Mesodermal cell (in vitro differentiated cells): ENCODE results near the gene MAP6.

Experiments
- H3K27ac ChIP-seq: 2 replicates; pipeline ENCODE4 v1.7.0; 2013; ENCODE audit warnings: mild to moderate bottlenecking, low read depth, low read length, moderate library complexity; ENCODE audit not compliant: severe bottlenecking
- H3K36me3 ChIP-seq: 2 replicates; pipeline ENCODE4 v1.7.1; 2013; ENCODE audit warnings: mild to moderate bottlenecking, low read length, moderate library complexity; ENCODE audit not compliant: control insufficient read depth, insufficient read depth
- H3K4me1 ChIP-seq: one replicate; pipeline ENCODE4 v1.7.1; 2013; ENCODE audit warnings: mild to moderate bottlenecking, low read length; ENCODE audit not compliant: insufficient read depth, control insufficient read depth, poor library complexity, severe bottlenecking
- H3K4me3 ChIP-seq: 2 replicates; pipeline ENCODE4 v1.7.0; 2013; ENCODE audit warnings: low read length, control low read depth, mild to moderate bottlenecking; ENCODE audit not compliant: insufficient read depth, poor library complexity, severe bottlenecking; ENCODE audit errors: extremely low read depth
- H3K9me3 ChIP-seq: 2 replicates; pipeline ENCODE4 v1.7.1; 2013; ENCODE audit warnings: mild to moderate bottlenecking, low read length, moderate library complexity; ENCODE audit not compliant: control insufficient read depth
- WGBS, 2 experiments: methylation state at CpG; one replicate each; pipeline ENCODE4 v1.1.5; 2013; ENCODE audit warnings: missing lambda C conversion rate in 2 of 2; ENCODE audit not compliant: insufficient coverage in 2 of 2; 5-methylcytosine and 5-hydroxymethylcytosine counted together

Gene MAP6

DNA sequence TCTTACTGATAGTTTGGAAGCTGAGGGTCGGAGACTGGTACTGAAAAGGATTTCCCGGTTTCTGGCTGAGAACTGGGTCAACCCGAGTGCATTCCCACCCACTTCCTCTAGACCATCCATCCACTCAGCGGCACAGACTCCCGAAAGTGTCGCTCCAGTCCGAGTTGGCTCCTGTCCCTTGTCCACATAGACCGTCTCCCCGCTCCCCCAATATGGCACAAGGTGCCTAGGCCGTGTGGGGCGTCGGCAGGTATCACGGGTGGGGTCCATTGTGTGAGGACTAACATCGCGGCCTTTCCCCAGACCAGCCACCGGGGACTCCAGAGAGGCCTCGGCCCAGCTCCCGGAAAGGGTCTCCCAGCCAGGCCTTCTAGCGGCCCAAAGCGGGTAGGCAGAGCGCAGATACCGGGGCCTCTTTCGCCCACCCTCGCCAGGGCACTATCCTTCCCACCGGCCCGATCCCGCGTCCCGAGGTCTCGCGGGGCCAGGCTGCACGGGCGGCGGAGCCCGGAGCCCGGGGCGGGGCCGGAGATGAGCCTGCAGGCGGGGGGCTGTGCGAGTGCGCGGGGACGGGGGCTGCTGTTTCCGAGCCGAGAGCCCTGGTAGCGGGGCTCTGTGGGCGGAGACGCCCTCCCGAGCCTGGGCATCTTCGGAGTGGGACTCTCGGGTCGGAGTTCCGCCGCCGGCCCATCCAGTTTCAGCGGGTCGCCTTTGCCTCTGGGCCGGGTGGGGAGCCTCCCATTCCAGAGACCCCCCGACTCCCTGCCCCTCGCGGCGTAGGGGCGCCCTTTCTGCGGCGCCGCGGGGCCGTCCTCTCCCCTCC lies 85.7 kb downstream of the MAP6 start:
- no peaks in the 10 kb centered on the region for H3K9me3 ChIP-seq
- peaks cover 20% of the 10 kb centered on the region for H3K4me1 ChIP-seq
- peak overlapping the region; percentile 61 for H3K4me3 ChIP-seq
- no peaks in the 10 kb centered on the region for H3K36me3 ChIP-seq
- WGBS, 2 experiments, result 1 to 5% methylated on average over 39 to 55 of the region's 68 CpGs
- peak overlapping the region; percentile 93 for H3K27ac ChIP-seq

DNA sequence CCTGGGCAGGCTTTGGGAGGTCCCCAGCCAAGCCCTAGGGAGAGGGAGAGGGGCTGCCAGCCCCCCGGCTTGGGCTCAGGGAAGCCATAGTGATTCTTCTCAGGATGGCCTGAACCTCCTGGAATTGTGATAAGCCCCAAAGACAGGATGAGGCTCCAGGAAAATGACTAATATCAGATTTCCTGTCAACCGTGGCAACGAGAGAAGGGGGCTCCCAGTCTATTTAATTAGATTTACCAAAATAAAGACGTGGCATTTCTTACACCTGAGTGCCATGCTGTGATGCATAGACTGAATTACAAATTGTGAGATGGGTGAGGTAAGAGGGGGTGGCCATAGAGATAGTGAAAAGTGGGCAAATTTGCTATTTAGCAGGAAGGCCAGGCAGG lies 86.3 kb downstream of the MAP6 start:
- Histone ChIP-seq H3K4me3 (peak overlapping the region; percentile 61), H3K36me3 (no peaks in the 10 kb centered on the region), H3K9me3 (no peaks in the 10 kb centered on the region), H3K4me1 (peaks cover 20% of the 10 kb centered on the region), H3K27ac (peak overlapping the region; percentile 93)
- 75 to 79% methylated on average over 2 to 4 of the region's 4 CpGs for WGBS, 2 experiments

DNA sequence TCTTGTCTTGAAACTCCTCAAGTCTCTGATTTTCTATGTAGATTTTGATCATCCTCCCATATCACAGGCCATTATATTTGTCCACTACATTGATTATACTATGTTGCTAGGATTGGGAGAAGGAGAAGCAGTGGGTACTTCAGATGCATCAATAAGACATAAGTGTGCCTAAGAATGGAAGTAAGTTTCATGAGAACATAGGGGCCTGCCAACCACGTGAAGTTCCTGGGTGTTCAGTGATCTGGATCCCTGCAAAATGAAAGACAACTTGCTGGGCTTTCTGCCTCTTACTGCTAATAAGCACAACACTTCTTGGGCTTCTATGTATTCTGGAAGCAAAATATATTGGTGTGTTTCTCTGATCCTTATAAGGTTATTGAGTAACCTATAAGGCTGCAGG lies 89.0 kb downstream of the MAP6 start:
- 100% methylated on average over 1 of the region's 1 CpG; no CpG with 5 or more reads in 1 of the 2 experiments for WGBS, 2 experiments

DNA sequence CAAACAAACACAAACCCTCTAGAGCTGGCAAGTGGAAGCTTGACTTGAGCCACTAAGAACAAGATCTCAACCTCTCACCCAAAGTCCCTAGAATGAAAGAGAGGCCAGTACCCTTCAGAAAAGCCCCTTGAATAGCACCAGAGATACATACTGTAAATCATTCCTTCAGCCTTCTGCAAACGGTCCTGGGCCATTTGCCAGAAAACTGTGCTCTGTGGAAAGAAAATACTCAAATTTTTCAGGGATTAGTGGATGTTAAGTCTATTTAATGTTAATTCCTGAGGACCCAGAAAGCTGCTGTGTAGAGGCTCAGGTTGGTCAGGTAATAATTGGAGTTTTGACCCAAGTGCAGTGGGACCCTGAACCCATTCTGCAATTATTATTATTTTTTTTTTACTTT lies 89.9 kb downstream of the MAP6 start:
- Histone ChIP-seq H3K4me1 (peaks cover 15% of the 10 kb centered on the region), H3K36me3 (peaks cover 6% of the 10 kb centered on the region), H3K27ac (no peak overlapping the region), H3K4me3 (no peak overlapping the region), H3K9me3 (no peaks in the 10 kb centered on the region)
- WGBS, 2 experiments, result no CpG with 5 or more reads among the region's 1 CpG

More for the DNA sequence above, 89.0 kb downstream of the MAP6 start:
- H3K9me3 ChIP-seq, result no peaks in the 10 kb centered on the region
- peaks cover 22% of the 10 kb centered on the region for H3K4me1 ChIP-seq
- no peak overlapping the region for H3K27ac ChIP-seq
- H3K36me3 ChIP-seq, result no peaks in the 10 kb centered on the region
- H3K4me3 ChIP-seq, result no peak overlapping the region

DNA sequence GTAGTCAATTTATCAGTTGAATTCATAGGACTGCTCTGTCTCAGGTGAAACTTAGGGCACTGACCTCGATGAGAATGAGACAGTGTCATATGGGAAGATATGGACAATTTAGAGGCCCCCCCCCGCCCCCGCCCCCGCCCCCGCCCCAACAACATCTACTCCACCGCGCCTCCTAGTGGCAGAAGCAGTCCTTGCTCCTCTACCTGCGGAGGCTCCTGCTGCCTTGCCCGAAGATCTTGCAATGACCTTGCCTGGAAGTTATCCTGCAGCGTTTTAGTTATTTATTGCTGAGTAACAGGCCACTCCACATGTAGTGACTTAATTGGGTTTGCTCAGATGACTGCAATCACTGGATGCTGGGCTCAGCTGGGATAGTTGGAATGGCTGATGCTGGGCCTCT lies 91.6 kb downstream of the MAP6 start:
- no peak overlapping the region for H3K27ac ChIP-seq

DNA sequence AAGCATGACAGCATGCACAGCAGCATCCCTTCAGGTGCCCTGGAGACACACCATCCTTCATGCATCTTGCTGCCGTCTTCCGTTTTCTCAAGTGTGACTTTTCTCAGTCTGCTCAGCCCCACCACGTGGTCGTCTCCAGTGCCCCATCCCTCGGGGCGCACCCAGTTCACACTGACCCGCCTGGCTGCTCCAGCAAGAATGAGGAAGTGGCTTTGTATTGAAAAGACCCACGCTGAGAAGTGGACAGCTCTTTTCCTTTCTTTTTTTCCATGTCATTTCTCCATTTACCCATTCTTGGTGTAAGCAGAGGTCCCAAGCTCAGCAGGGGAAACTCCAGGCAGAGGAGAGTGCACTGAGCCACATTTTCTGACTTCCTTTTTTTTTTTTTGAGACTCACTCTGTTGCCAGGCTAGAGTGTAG lies 92.3 kb downstream of the MAP6 start:
- 32 to 33% methylated on average over 5 to 6 of the region's 8 CpGs for WGBS, 2 experiments
- H3K9me3 ChIP-seq, result no peaks in the 10 kb centered on the region
- peaks cover 2% of the 10 kb centered on the region for H3K4me1 ChIP-seq
- peak overlapping the region; percentile 49 for H3K27ac ChIP-seq
- no peak overlapping the region for H3K4me3 ChIP-seq
- peaks cover 30% of the 10 kb centered on the region for H3K36me3 ChIP-seq

More for the DNA sequence above, 91.6 kb downstream of the MAP6 start:
- WGBS, 2 experiments, result 67 to 92% methylated on average over 2 to 5 of the region's 10 CpGs
- H3K4me3 ChIP-seq, result no peak overlapping the region
- no peaks in the 10 kb centered on the region for H3K9me3 ChIP-seq
- peaks cover 23% of the 10 kb centered on the region for H3K36me3 ChIP-seq
- peaks cover 6% of the 10 kb centered on the region for H3K4me1 ChIP-seq

DNA sequence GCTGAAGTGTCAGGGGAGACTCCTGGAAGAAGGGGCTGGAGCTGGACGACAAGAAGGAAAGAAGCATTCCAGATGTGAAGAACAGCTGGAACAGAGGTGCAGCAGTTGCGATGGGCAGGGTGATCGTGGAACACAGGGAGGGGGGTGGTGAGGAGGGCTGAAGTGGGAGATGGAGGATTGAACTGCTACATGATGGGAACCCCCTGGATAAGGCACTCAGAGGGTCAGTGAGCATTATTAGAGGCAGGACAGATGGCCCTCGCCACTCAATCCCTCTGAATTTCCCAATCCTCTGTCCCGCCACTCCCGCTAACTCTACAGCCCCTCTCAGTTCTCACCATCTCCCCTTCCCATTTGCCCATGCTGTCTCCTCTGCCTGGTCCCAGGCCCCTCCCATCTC lies 92.8 kb downstream of the MAP6 start:
- peaks cover 35% of the 10 kb centered on the region for H3K36me3 ChIP-seq
- peaks cover 2% of the 10 kb centered on the region for H3K4me1 ChIP-seq
- H3K4me3 ChIP-seq, result no peak overlapping the region
- no peaks in the 10 kb centered on the region for H3K9me3 ChIP-seq
- no peak overlapping the region for H3K27ac ChIP-seq
- WGBS, 2 experiments, result 88 to 96% methylated on average over 6 of the region's 6 CpGs

GRCh38 chr11:75574698-75575602 lies 93.9 kb downstream of the MAP6 start:
- Histone ChIP-seq H3K4me1 (peaks cover 2% of the 10 kb centered on the region), H3K4me3 (no peak overlapping the region), H3K27ac (no peak overlapping the region), H3K36me3 (peaks cover 46% of the 10 kb centered on the region), H3K9me3 (no peaks in the 10 kb centered on the region)
- 89 to 94% methylated on average over 8 to 10 of the region's 12 CpGs for WGBS, 2 experiments

GRCh38 chr11:75572744-75573143 lies 96.1 kb downstream of the MAP6 start:
- Histone ChIP-seq H3K27ac (no peak overlapping the region), H3K36me3 (peaks cover 68% of the 10 kb centered on the region), H3K4me3 (no peak overlapping the region), H3K9me3 (no peaks in the 10 kb centered on the region), H3K4me1 (peaks cover 8% of the 10 kb centered on the region)
- WGBS, 2 experiments, result 84 to 95% methylated on average over 7 of the region's 8 CpGs

DNA sequence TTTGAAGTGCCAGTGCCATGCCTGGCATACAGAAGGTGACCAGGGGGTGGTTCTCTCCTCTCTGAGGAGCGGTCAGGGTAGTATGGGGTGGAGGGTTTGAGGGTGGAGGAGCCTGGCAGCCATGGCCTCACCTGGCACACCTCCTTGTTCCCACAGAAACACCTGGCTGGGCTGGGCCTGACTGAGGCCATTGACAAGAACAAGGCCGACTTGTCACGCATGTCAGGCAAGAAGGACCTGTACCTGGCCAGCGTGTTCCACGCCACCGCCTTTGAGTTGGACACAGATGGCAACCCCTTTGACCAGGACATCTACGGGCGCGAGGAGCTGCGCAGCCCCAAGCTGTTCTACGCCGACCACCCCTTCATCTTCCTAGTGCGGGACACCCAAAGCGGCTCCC lies 97.2 kb downstream of the MAP6 start:
- Histone ChIP-seq H3K4me3 (no peak overlapping the region), H3K36me3 (peaks cover 79% of the 10 kb centered on the region), H3K4me1 (peaks cover 13% of the 10 kb centered on the region), H3K9me3 (no peaks in the 10 kb centered on the region), H3K27ac (peak overlapping the region; percentile 45)
- 92 to 93% methylated on average over 13 of the region's 14 CpGs for WGBS, 2 experiments
